AG04450 (cell line): ENCODE measurements around the gene KIAA0930. TPM values are rescaled to one million over a fixed set of nuclear protein-coding genes. Genes with fewer than 3 reads are reported as not detected.

Experiments
- CTCF ChIA-PET: fragments of 300-600, 350-600 bp; formaldehyde crosslinking; extraction: SDS; loops from one replicate; lab custom pipeline; 2022; ENCODE audit warnings: antibody characterized with exemption, inconsistent platforms; lab: Charles Lee
- POLR2A ChIA-PET: fragments of 350-600 bp; formaldehyde crosslinking; extraction: SDS; loops from one replicate; lab custom pipeline; 2021; ENCODE audit warnings: antibody characterized with exemption, inconsistent platforms; lab: Yijun Ruan, JAX
- DNase-seq: peaks from one replicate; pipeline ENCODE4 v3.0.0-alpha.2; 2011; ENCODE audit warnings: low read depth, low spot score
- H3K27ac ChIP-seq: one replicate; pipeline ENCODE4 v1.5.1; 2012; ENCODE audit warnings: low read depth, low read length, control low read depth
- H3K27me3 ChIP-seq: one replicate; pipeline ENCODE4 v1.6.0; 2012; ENCODE audit warnings: low read length; ENCODE audit not compliant: control insufficient read depth, insufficient read depth
- H3K4me3 ChIP-seq: 2 replicates; pipeline ENCODE4 v1.5.1; 2011; ENCODE audit warnings: mild to moderate bottlenecking, low read depth, low read length, control low read depth
- H3K9me3 ChIP-seq: 2 replicates; pipeline ENCODE4 v1.5.1; 2012; ENCODE audit warnings: low read length; ENCODE audit not compliant: control insufficient read depth, insufficient read depth
- polyA minus RNA-seq: library from RNA; depleted of rRNA, polyadenylated mRNA; stranded (reverse); fragments of >200 nt; gene quantifications from 2 replicates; pipeline ENCODE4 v1.2.3, GENCODE V29; 2011; rRNA and poly(A)+ RNA removed
- polyA plus RNA-seq: library from polyadenylated mRNA; depleted of rRNA; stranded (reverse); fragments of >200 nt; gene quantifications from 2 replicates; pipeline ENCODE4 v1.2.3, GENCODE V29; 2011; rRNA removed
- TF ChIP-seq, protein P1 (sequence below): IDR thresholded peaks from 2 replicates; pipeline ENCODE4 v1.5.1; 2011; ENCODE audit warnings: low read depth, low read length, control low read depth, inconsistent platforms

Gene KIAA0930
- polyA plus RNA-seq (49.4 and 58.0 TPM in 2 replicates), polyA minus RNA-seq (29.0 and 40.5 TPM in 2 replicates)

DNA sequence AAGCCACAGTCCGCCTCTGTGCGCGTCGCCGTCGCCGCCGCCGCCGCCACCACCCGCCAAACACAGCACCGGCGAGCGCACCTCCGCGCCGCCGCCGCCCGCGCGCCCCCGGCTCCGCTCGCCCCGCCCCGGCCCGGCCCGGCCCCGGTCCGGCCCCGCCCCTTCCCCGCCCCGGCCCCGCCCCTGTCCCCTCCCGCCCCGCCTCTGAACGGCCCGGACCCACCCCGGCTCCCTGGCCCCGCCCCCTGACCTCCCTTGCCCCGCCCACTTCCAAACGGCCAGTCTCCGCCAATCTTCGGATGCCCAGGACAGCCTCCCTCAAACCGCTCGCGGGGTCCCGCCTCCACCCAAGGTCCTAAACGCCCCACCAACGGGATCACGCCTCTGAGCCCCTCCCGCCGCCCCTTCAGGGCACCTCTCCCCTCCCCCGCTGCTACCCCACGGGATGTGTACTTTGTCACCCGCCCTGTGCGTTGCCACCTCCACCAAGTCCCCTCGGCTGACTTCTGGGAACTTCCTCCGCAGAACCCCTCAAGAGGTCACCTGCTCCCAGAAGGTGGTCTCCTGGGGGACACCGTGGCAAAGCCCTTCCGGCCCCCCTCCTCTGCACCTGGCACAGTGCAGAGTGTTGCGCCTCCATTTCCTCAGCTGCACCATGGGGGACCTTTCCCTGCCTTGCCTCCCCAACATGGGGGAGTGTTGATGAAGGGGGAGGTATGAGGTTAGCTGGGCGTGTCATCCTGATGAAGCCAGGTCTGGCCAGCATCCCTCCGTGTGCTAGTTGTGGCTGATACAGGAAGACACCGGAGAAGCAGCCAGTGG lies at the start of gene KIAA0930:
Gene KIAA0930, minus strand, starts transcription at position 85 of the 822 bp plus-strand sequence. CDS start 191 bp downstream, outside the sequence.
- TF ChIP-seq, protein P1, sequence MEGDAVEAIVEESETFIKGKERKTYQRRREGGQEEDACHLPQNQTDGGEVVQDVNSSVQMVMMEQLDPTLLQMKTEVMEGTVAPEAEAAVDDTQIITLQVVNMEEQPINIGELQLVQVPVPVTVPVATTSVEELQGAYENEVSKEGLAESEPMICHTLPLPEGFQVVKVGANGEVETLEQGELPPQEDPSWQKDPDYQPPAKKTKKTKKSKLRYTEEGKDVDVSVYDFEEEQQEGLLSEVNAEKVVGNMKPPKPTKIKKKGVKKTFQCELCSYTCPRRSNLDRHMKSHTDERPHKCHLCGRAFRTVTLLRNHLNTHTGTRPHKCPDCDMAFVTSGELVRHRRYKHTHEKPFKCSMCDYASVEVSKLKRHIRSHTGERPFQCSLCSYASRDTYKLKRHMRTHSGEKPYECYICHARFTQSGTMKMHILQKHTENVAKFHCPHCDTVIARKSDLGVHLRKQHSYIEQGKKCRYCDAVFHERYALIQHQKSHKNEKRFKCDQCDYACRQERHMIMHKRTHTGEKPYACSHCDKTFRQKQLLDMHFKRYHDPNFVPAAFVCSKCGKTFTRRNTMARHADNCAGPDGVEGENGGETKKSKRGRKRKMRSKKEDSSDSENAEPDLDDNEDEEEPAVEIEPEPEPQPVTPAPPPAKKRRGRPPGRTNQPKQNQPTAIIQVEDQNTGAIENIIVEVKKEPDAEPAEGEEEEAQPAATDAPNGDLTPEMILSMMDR: no peak
- Histone ChIP-seq H3K4me3 (peak within 1 kb of the TSS; percentile 71), H3K9me3 (no peaks in the 10 kb centered on the region; the same call in 1 of the 2 replicates), H3K27me3 (no peaks in the 10 kb centered on the region), H3K27ac (no peak within 1 kb of the TSS)
- DNase-seq: peak; percentile 29
- CTCF ChIA-PET: no interaction called here
- POLR2A ChIA-PET: no interaction called here

DNA sequence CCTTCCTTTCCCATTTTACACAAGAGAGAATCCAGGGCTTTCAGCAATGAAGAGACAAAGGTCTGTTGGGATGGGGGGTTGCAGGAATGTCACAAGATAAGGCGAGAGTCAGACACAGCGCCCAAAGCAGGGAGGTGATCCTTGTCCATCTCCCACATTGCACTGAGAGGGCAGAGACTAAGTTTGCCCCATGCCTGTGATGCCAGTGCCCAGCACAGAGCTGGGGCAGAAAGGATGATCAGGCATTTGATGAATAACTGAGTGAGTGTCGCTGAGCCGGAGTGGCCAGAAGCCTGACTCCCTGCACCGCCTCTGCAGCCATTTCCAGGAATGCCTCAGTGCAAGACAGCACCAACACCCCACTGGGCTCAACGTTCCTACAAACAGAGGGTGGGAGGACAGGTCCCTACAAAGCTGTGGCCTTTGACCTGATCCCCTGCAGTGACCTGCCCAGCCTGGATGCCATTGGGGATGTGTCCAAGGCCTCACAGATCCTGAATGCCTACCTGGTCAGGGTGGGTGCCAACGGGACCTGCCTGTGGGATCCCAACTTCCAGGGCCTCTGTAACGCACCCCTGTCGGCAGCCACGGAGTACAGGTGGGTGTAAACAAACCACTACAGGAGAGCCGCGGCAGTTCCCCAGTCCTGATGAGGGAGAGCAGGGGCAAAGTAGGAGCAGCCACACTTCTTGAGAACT lies 46.3 kb upstream of the KIAA0930 start:
- Histone ChIP-seq H3K27me3 (peaks cover 32% of the 10 kb centered on the region), H3K9me3 (no peaks in the 10 kb centered on the region; the same call in 1 of the 2 replicates), H3K27ac (no peak overlapping the region), H3K4me3 (no peak overlapping the region)
- TF ChIP-seq, protein P1: no peak
- CTCF ChIA-PET: no interaction called here
- POLR2A ChIA-PET: no interaction called here
- DNase-seq: no peak

DNA sequence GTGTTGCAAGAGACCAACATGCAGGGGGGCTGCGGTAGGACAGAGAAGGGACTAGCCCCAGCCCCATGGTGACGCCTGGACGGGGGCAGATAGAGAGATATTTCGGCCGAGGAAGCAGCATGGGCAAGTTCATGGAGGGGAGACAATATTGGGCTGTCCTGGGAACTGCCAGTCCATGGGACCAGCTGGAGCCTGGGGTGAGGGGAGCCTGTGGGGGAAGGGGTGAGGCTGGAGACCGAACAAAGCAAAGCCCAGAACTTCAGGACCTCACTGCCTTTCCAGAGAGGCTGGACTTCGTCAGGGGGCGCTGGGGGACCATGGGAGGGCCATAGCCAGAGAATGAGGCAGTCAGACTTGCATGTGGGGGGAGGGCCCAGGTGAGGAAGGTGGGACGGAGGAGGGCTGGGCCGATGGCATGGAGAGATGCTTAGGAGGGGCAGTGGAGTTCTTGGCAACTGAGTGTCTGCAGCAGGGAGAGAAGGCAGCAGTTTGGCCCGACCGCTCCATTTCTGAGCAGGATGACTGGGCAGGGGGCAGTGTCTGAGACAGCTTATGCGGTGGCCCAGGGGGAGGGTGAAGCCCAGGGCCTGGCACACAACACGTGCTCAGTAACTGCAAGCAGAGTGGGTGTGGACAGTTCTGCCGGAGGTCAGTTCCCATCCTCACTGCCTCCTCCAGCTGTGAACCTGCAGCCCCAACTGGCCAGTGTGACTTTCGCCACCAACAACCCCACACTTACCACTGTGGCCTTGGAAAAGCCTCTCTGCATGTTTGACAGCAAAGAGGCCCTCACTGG lies 44.8 kb upstream of the KIAA0930 start:
- no peak for DNase-seq
- POLR2A ChIA-PET: no interaction called here
- no peak overlapping the region for H3K4me3 ChIP-seq
- H3K27ac ChIP-seq: no peak overlapping the region
- no peaks in the 10 kb centered on the region; the same call in 1 of the 2 replicates for H3K9me3 ChIP-seq
- peaks cover 32% of the 10 kb centered on the region for H3K27me3 ChIP-seq
- CTCF ChIA-PET: no interaction called here
- TF ChIP-seq, protein P1: no peak

DNA sequence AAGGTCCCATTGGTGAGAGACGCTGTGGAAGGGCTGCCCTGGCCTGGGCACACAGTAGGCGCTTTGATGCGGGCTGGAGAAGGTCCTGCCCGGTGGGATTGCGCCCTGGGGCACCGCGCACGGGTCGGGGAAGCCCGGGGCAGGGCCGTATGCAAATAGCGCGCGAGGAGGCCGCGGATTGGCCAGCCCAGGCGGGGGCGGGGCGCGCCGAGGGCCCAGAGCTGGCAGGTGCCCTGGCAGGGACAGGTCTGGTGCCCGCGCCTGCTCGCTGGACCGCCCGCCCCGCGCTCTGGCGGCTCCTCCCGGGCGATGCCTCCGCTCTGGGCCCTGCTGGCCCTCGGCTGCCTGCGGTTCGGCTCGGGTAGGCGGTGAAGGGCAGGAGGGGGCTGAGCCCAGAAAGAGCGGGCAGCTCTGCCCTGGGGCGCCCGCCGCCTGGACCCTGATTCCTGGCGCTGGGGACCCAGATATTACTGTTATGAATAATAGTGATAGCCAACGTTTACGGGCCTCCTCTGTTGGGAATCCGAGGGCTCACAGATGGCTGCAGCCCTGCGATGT lies 44.1 kb upstream of the KIAA0930 start, which contains the start of gene UPK3A:
Gene UPK3A, plus strand, starts transcription at position 245 of the 558 bp plus-strand sequence. Its CDS starts 65 bp downstream, at position 310.
- H3K27ac ChIP-seq: no peak within 1 kb of the TSS
- TF ChIP-seq, protein P1: no peak
- no peaks in the 10 kb centered on the region; the same call in 1 of the 2 replicates for H3K9me3 ChIP-seq
- H3K27me3 ChIP-seq: peaks cover 32% of the 10 kb centered on the region
- peak within 1 kb of the TSS; percentile 37 for H3K4me3 ChIP-seq
- ChIA-PET CTCF (no interaction called here), POLR2A (no interaction called here)
- DNase-seq: no peak
